C4-2B (cell line): Measurements from ENCODE around the gene NPM1.
A peak's percentile ranks its signal among the peaks of the same experiment; 100 is the strongest.
"Not testable (repeated sequence)": the region's sequence is repeated elsewhere in the genome, so short reads cannot be mapped to it uniquely, and the experiment has no call there.

Experiments used
- H3K27ac ChIP-seq: fragments of 450-650 bp; 2 replicates; pipeline ENCODE4 v1.5.1; 2017
- ZFX ChIP-seq: fragments of 450-650 bp; IDR thresholded peaks from 2 replicates; pipeline ENCODE4 v1.6.1; 2017
- TF ChIP-seq, protein P1 (sequence below): fragments of 450-650 bp; conservative IDR thresholded peaks from 2 replicates; pipeline ENCODE4 v1.5.1; 2017; ENCODE audit warnings: mild to moderate bottlenecking

The NPM1 gene

DNA sequence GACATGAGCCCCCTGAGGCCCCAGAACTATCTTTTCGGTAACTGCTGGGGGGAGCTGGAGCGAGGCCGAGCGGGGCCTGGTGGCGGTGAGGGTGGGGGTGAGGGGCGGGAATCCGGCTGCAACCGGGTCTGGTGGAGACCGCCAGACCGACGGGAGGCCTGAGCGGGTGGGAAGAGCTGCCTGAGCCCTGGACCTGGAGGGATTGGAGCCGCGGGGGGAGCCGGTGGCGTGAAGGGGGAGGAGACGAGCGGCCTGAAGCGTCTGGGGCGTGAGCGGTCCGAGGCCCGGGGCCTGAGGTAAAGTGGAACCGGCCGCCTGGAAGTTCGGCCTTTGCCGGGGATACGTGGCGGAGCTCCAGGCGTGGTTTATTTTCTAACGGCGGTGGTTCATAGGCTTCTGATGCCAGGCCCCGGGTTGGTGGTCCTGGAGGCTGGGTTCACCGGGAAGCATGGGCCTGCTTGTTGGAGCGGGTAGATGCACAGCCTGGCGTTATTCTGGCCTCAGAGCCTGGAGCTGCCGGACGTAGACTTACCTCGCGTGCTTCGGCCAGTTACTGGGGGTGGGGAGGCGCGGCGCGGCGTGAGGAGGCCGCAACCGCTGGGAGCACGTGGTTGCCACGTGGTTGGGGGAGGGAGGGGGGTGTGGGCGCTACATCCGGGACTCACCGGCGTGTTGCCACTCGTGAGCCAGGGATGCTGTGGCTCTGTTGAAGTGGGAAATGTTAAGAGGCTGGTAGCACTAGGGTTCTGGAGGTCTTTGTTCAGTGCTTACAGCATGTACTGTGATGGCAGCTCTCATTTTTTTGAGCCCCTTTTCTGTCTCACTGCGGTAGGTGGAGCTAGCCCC, 544 bp downstream of the NPM1 start:
- H3K27ac ChIP-seq: peak overlapping the region; percentile 96
- TF ChIP-seq, protein P1, sequence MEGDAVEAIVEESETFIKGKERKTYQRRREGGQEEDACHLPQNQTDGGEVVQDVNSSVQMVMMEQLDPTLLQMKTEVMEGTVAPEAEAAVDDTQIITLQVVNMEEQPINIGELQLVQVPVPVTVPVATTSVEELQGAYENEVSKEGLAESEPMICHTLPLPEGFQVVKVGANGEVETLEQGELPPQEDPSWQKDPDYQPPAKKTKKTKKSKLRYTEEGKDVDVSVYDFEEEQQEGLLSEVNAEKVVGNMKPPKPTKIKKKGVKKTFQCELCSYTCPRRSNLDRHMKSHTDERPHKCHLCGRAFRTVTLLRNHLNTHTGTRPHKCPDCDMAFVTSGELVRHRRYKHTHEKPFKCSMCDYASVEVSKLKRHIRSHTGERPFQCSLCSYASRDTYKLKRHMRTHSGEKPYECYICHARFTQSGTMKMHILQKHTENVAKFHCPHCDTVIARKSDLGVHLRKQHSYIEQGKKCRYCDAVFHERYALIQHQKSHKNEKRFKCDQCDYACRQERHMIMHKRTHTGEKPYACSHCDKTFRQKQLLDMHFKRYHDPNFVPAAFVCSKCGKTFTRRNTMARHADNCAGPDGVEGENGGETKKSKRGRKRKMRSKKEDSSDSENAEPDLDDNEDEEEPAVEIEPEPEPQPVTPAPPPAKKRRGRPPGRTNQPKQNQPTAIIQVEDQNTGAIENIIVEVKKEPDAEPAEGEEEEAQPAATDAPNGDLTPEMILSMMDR: no peak
- peak; percentile 88 for TF ChIP-seq ZFX

DNA sequence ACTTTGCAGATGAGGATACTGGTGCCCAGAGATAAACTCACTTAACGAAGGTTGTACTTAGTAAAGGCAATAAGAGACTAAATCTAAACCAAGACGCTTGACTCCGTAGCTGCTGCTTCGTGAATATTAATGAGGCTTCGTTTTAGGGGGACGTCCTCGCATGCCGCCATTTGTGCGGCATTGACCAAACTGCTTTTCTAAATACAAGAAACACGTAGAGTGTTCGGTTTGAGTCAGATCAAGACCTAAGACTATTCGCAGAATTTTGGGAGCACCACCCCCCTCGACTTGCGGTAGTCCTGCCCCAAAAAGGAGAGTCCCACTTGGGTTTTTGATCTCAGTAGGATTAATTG, 1.1 kb downstream of the NPM1 start:
- no peak for TF ChIP-seq ZFX
- TF ChIP-seq, protein P1: no peak
- H3K27ac ChIP-seq: peak overlapping the region; percentile 96

DNA sequence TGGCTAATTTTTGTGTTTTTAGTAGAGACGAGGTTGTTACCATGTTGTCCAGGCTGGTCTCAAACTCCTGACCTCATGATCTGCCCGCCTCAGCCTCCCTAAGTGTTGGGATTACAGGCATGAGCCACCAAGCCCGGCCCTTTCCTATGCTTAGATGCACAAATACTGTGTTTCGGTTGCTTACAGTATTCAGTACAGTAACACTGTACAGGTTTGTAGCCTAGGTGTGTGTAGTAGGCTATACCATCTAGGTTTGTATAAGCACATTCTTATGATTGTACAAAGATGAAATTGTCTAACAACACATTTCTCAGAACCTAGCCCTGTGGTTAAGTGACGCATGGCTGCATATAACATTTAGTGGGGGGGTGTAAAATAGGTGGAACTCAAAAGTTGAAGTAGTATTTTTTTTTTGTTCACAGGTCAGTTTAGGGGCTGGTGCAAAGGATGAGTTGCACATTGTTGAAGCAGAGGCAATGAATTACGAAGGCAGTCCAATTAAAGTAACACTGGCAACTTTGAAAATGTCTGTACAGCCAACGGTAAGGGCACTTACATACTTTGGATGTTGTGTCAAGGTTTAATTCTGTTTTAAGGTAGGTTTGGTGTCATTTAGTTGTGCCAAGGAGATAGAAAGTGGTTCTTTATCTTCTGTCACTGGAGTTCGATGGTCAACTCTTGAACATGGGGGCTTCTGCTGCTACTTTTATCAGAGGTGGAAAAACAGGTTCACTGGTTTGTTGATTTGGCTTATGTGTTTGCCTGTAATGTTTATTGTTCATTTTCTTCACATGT, 3.4 kb downstream of the NPM1 start:
- TF ChIP-seq, protein P1: no peak
- no peak for TF ChIP-seq ZFX
- 0 out of 2 replicates have a peak overlapping the region, but pooled peaks have one; percentile 24 for H3K27ac ChIP-seq

DNA sequence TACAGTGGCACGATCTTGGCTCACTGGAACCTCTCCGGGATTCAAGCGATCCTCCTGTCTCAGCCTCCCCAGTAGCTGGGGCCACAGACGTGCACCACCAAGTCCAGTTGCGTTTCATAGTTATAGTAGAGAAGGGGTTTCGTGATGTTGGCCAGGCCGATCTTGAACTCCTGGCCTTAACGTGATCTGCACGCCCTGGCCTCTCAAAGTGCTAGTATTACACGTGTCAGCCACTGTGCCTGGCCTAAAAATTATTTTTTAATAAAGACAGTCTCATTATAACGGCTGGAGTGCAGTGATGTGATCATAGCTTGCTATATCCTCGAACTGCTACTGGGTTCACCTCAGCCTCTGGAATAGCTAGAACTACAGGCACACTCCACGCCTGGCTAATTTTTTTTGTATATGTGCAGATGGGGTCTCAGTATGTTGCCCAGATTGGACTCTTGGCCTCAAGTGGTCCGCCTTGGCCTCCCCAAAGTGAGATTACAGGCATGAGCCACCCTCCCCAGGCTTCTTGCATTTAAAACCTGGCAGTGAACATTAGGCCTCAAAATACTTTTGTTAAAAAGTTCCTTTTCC, 4.4 kb downstream of the NPM1 start:
- TF ChIP-seq ZFX: no peak
- TF ChIP-seq, protein P1: no peak
- H3K27ac ChIP-seq: no peak overlapping the region; the same call in 1 of the 2 replicates

DNA sequence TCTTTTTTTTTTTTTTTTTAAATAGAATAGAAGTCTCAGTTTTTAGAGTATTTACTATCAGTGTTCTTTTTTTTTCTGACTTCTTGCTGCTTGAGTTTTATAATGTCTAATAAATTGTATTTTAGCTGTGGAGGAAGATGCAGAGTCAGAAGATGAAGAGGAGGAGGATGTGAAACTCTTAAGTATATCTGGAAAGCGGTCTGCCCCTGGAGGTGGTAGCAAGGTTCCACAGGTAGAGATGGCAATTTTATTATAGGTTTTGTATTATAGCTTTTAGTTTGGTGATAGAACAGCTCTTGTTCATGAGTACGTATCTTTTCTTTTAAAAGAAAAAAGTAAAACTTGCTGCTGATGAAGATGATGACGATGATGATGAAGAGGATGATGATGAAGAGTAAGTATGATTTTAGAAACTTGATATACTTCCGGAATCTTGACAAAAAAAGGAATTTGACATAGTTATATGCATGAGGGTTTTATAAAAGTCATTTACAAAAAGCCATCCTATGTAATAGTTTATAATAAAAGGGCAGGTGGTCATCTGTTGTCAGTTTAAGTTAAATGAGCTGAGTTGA, 5.0 kb downstream of the NPM1 start:
- TF ChIP-seq ZFX: no peak
- TF ChIP-seq, protein P1: no peak; the same call in 1 of the 2 replicates
- no peak overlapping the region for H3K27ac ChIP-seq

DNA sequence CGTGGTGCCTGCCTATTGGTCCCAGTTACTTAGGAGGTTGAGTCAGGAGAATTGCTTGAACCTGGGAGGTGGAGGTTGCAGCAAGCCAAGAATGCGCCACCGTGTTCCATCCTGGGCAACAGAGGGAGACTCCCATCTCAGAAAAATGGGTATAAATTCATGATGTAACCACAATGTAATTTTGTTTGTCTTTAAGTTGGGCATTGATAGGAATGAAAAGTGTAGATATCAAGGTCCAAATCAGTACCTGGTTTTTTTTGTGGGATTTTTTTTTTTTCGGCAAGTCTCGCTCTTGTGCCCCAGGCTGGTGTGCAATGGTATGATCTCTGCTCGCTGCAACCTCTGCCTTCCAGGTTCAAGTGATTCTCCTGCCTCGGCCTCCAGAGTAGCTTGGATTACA, 7.4 kb downstream of the NPM1 start:
- TF ChIP-seq, protein P1: no peak
- TF ChIP-seq ZFX: no peak
- H3K27ac ChIP-seq: no peak overlapping the region

DNA sequence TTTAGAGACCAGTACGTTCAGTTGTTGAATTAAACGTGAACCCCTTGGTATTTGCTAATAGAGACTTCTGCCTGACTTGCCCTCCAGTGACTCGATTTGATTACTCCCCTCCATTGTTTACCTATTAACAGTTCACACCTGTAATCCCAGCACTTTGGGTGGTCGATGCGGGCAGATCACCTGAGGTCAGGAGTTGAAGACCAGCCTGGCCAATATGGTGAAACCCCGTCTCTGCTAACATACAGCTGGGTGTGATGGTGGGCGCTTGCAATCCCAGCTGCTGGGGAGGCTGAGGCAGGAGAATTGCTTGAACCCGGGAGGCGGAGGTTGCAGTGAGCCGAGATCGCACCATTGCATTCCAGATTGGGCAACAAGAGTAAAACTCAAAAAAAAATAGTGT, 8.9 kb downstream of the NPM1 start:
- not testable (repeated sequence) for H3K27ac ChIP-seq
